ENCODE measurements around the gene CRYBG1.

GRCh38 chr6:106617302-106617701 lies 256.8 kb downstream of the CRYBG1 start:
- TF ChIP-seq JUNB (IDR thresholded peaks at IDR 0.05): no peak
- no peak for TF ChIP-seq REST (IDR thresholded peaks at IDR 0.05)
- TF ChIP-seq POLR2A (IDR thresholded peaks at IDR 0.05; ENCODE audit: low read length): no peak

All from A549 (cell line).